PFSK-1 (cell line): ENCODE results near the gene HAO2.

Source experiments
- FOXP2 ChIP-seq: optimal IDR thresholded peaks from 2 replicates; pipeline ENCODE3; 2011; ENCODE audit warnings: borderline replicate concordance, control low read depth, inconsistent platforms; ENCODE audit not compliant: insufficient read depth; ENCODE audit errors: extremely low read length, extremely low read depth
- POLR2AphosphoS5 ChIP-seq: IDR thresholded peaks from 2 replicates; pipeline ENCODE4 v1.6.1; 2012; ENCODE audit warnings: low read depth, mild to moderate bottlenecking, control low read depth, low read length, moderate library complexity
- SIN3A ChIP-seq: IDR thresholded peaks from 2 replicates; pipeline ENCODE4 v1.6.1; 2012; ENCODE audit warnings: mild to moderate bottlenecking, low read length, moderate library complexity, borderline replicate concordance; ENCODE audit not compliant: insufficient read depth
- TAF1 ChIP-seq: IDR thresholded peaks from 2 replicates; pipeline ENCODE4 v1.6.1; 2012; ENCODE audit warnings: low read length, control low read depth, borderline replicate concordance; ENCODE audit not compliant: insufficient read depth

- TF ChIP-seq FOXP2, result no peak
- no peak for TF ChIP-seq SIN3A
- TF ChIP-seq POLR2AphosphoS5, result no peak
- TF ChIP-seq TAF1, result no peak
Observed at GRCh38 chr1:119332622-119333021, 36.0 kb upstream of the HAO2 start.
